IPS-11a (cell line): ENCODE data around the gene NDUFB1.

Experiments used
- H3K4me3 ChIP-seq: one replicate; pipeline ENCODE4 v1.5.1; 2013; ENCODE audit warnings: low read depth, low read length, control low read depth

The NDUFB1 gene

GRCh38 chr14:92099802-92100201, 21.7 kb downstream of the NDUFB1 start:
- no peak overlapping the region for H3K4me3 ChIP-seq

- H3K4me3 ChIP-seq = no peak overlapping the region
Measured at GRCh38 chr14:92093320-92093719, 28.2 kb downstream of the NDUFB1 start.

GRCh38 chr14:92088494-92088893, 33.0 kb downstream of the NDUFB1 start:
- H3K4me3 ChIP-seq = no peak overlapping the region

- H3K4me3 ChIP-seq = no peak overlapping the region
Measured at GRCh38 chr14:92074555-92074954, 47.0 kb downstream of the NDUFB1 start.
